NCI-H1417 treated with DMSO at 0.1 percent for 48 hours (cell line): ENCODE results near the gene SHISA9.

Experiments
- DNase-seq: peaks from one replicate; lab custom pipeline; 2025; lab: John Stamatoyannopoulos, UW

SHISA9 gene

GRCh38 chr16:13269359-13269758, 368.0 kb downstream of the SHISA9 start:
- no peak for DNase-seq

- DNase-seq, result no peak
Measured at GRCh38 chr16:13269905-13270528, 368.6 kb downstream of the SHISA9 start.

- no peak for DNase-seq
Measured at GRCh38 chr16:13270602-13271001, 369.2 kb downstream of the SHISA9 start.

- no peak for DNase-seq
Measured at GRCh38 chr16:13289515-13289914, 388.1 kb downstream of the SHISA9 start.
